ENCODE measurements around the gene KCNAB1.
"Not testable (repeated sequence)": the region's sequence is repeated elsewhere in the genome, so short reads cannot be mapped to it uniquely, and the experiment has no call there.

KCNAB1 gene

GRCh38 chr3:156224046-156224445 is 103.7 kb downstream of the KCNAB1 start:
- not testable (repeated sequence) for DNase-seq

GRCh38 chr3:156226676-156227420 is 106.5 kb downstream of the KCNAB1 start:
- DNase-seq, result no peak

- DNase-seq, result no peak
These were observed 107.3 kb downstream of the KCNAB1 start for GRCh38 chr3:156227704-156228103.

DNA sequence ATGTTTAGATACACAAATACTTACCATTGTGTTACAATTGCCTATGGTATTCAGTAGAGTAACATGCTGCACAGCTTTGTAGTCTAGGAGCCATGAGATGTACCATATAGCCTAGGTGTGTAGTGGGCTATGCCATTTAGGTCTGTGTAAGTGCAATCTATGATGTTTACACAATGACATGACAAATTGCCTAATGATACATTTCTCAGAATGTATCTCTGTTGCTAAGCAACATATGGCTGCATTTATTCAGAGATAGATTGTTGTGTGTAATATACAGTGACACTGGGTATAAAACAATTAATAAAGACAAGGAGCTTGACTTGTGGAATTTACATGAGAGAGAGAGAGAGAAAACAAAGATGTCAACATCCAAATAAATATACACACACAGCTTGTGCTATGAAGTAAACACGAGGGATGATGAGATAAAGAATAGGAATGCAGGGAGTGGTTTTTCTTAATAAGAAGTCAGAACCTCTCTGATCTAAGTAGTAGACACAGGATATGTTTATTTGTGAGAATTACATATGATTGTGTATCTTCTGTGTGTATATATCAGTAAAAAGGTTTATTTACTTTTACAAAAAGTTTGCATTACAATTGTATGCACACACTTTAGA is 110.0 kb downstream of the KCNAB1 start:
- DNase-seq, result no peak

- not testable (repeated sequence) for DNase-seq
These were observed 110.8 kb downstream of the KCNAB1 start for GRCh38 chr3:156231221-156231620.

DNA sequence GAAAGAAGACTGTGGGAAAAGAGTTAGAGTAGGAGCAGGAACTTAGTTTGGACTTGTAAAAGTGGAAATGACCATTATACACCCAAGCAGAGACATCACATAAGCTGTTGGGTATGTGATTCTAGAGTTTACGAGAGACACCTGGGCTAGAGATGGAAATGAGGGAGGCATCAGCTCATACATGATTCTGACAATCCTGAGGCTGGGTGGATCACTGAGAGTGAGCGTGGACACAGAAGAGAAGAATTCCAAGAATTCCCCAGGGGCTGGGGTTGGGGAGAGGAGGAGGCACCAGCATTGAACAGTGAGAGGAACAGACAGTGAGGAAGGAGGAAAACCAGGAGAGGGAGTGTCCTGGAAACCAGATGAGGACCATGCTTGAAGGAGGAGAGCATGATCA is 113.5 kb downstream of the KCNAB1 start:
- no peak for DNase-seq

DNA sequence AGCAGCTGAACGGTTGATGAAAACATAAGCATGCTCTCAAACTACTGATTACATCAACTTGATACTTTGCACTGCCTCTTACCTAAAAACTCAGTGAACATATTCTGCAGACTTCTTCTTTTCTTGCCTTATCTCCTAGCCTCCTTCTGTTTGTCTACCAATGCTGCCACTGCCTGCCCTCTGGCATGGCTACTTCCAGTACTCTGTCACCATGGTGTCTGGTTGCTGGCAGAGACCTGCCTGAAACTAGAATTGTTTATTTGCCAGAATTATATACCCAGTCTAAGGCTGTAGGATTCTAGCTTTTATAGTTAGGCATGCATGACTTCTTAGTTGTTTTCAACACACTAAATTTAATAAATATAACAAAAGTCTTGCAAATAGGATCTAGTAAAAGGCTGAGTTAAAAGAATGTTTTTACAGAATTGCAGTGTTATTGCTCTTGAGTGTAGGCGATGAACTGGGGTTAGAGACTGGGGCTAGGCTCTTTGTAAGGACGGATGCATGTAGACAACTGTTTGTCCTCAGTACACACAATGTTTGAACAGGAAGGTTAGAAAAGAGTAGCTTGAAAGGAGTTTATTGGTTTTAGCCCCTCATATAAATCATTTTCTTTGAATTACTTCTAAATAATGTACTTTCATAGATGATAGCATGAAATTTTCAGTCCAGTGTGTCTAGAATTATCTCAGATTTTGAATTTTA is 116.3 kb downstream of the KCNAB1 start:
- peak; percentile 3 for DNase-seq

GRCh38 chr3:156240642-156241041 is 120.3 kb downstream of the KCNAB1 start:
- DNase-seq, result peak; percentile 3

DNA sequence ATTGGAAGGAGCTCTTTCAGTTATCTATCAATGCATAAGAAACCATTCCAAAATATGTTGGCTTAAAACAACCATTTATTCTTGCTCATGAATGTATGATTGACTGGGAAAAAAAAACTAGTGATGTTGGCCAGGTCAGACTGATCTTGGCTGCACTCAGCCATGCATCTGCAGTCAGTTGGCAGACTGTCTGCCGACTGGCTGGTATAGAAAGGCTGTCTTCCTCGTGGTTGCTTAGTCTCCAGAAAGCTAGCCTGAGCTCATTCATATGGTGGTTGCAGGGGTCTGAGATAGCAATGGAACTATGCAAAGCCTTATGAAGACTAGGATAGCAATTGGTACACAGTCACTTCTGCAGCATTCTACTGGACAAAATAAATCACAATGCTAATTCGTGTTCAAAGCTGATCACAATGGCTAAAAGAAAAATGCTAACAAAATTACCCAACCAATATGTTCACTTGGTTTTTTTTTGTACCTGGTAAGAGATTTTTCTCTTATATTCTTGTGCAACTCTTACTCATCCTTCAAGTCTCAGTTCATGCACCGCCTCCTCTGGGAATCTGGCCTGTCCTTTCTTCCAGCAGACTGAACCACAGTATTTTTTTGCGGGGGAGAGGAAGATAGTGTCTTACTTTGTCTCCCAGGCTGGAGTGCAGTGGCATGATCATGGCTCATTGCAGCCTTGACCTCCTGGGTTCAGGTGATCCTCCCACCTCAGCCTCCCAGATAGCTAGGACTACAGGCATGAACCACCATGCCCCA is 126.8 kb downstream of the KCNAB1 start:
- no peak for DNase-seq

- DNase-seq, result no peak
These were observed 130.2 kb downstream of the KCNAB1 start for GRCh38 chr3:156250550-156250949.

DNA sequence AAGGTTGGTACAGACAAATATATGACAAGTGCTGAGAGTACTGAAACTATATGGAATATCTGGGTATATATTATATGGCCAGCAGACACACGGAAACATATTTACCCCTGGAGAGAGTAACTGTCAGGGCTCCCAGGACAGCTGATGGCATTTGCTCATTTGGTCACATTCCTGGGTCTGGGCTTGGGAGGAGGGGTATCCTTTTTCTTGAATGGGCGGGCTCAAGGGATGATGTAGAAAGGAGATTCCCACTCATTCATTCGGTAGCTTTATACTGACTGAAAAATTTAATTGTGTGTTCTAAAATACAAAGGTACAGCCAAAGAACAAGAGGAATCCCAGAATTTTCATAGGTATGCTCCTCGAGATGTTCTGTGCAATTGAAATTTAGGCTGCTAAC is 131.0 kb downstream of the KCNAB1 start:
- no peak for DNase-seq

DNA sequence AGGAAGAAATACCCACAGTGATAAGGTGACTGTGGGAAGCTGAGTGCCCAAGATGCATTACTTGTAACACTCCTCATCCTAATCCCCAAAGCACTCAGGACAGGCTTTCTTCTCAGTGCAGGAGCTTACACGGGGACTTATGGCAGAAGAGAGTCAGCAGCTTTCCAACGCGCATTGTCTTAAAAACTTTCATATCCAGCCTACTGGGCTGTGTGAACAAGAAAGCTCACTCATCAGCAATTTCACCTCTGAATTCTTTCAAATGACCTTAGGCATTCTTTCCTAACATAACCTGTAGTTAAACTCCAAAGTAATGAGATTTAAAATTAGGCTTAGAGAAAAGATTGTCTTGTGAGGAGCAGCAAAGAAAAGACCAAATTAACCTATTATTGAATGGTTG is 132.3 kb downstream of the KCNAB1 start:
- DNase-seq, result no peak

GRCh38 chr3:156253150-156253549 is 132.8 kb downstream of the KCNAB1 start:
- DNase-seq, result no peak

GRCh38 chr3:156256256-156256655 is 135.9 kb downstream of the KCNAB1 start:
- DNase-seq, result no peak

DNA sequence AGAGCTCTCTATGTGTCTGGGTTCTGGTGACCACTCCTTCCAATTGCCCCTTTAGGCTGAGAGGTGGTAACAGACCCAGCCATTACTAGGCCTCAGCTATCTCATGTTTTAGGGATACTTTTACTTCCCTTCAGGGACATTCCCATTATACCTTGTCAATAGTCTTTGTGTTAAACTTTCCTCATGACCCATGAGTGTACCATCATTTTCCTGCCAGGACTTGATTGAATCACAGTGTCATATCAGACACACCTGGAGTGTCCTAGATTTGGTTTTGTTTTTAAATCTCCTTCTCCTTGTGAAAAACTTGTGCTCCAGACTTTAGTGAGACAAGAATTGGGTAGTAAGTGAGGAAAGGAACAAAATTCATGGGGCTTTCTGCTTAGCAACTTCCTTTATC is 136.6 kb downstream of the KCNAB1 start:
- DNase-seq, result no peak

DNA sequence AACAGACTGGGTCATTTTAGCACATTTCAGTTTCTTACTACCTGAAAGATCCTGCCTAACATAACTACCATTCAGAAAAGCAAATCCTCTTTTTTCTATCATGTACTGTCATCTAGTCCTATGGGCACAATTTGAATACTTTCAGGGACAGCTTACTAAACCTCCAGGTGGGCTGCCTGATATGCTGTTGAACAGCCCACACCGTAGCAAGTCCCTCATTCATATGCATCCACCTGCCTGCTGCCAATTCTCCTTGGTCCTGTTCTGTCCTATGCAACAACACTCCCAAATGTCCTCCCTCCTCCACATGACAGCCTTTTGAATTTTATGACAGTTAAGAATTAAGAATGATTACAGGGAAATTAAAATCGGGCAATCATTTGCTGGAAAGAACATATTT is 137.9 kb downstream of the KCNAB1 start:
- DNase-seq, result no peak

DNA sequence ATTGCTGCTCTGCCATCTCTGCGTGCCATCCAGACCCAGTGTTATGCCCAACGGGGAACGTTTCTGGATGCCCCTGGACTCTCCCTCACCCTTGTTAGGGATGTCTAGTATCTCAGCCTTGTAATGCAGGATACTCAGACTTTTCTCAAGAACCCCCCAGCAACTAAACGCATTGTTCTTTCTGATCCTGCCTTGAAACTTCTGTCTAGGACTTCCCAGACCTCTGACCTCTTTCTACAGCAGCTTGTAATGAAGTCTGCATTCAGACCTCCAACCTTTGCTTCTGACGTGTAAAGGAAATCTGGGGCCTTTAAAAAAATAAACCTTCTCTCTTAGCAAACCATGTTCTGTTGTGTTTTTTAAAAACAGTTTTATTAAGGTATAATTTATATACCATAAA is 139.5 kb downstream of the KCNAB1 start:
- DNase-seq, result no peak

GRCh38 chr3:156260331-156260730 is 140.0 kb downstream of the KCNAB1 start:
- DNase-seq, result no peak

DNA sequence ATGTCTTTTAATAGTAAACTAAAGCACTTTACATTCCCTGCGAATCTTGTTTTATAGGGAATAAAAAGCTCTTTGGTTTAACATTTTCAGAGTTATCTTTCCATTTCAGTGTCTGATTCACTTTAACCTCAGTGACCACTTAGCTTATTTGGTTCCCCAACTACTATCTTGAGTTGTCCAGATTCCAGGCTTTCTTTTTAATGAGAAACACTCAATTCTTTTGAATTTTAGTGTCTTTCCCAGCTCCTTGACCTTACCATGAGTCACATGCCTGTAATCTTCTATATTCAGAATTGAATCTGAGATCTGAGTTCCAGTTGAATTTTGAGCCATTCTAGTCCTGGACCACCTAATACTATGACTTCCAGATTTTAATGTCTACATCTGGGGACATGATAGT is 144.4 kb downstream of the KCNAB1 start:
- DNase-seq, result no peak

DNA sequence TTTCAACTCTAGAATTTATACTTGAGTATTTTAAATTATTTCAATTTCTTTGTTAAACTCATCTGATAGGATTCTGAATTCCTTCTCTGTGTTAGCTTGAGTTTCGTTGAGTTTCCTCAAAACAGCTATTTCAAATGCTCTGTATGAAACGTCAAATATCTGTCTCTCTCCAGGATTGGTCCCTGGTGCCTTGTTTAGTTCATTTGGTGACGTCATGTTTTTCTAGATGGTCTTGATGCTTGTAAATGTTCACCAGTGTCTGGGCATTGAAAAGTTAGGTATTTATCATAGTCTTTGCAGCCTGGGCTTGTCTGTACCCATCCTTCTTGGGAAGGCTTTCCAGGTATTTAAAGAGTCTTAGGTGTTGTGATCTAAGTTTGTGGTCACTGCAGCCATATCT is 151.1 kb downstream of the KCNAB1 start:
- DNase-seq, result no peak

- DNase-seq, result no peak
These were observed 151.8 kb downstream of the KCNAB1 start for GRCh38 chr3:156271995-156272719.

DNA sequence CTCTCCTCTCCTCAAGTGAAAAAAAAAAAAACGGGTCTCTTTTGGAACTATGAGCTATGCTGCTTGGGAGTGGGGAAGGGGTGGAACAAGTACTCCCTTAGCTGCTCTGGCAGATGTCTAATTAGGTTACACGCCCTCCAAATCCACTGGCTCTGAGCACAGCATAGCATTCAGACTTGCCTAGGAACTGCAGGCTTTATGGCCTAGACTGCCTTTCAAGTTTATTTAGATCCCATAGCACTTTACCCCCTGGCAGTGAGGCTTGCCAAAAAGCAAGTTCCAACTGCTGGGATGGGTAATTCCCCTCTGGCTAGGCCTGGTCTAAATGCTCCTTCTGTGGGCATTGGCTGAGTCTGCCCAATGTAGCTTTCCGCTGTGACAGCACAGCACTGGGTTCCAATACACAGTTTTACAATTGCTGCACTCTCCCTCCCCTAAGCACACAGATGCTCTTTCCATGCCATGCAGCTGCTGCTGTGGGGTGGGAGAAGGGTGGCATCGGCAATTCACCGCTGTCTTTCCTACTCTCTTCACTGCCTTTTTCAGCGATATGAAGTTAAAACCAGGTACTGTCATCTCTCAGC is 152.8 kb downstream of the KCNAB1 start:
- DNase-seq, result no peak
